Stomach (tissue), 4 donors: Measurements from ENCODE around the gene ARHGEF12.

Experiments
- POLR2A ChIP-seq, 4 donors: fragments of 450-650 bp; IDR thresholded peaks; one replicate each; pipeline ENCODE4 v1.6.1; 2016; ENCODE audit warnings: antibody characterized with exemption in 4 of 4, control low read depth in 2 of 4, mild to moderate bottlenecking in 1 of 4, moderate library complexity in 1 of 4
- TF ChIP-seq, protein P1 (sequence below), 7 experiments: fragments of 450-650 bp in 4 of 7; fragments of 200-600 bp in 3 of 7; sonication (generic) in 3 of 7; IDR thresholded peaks; one replicate each; pipeline ENCODE4 v1.5.1; 2016 to 2019; ENCODE audit warnings: antibody characterized with exemption in 7 of 7, control low read depth in 2 of 7, mild to moderate bottlenecking in 1 of 7

GRCh38 chr11:120517801-120518291 lies 181.6 kb downstream of the ARHGEF12 start:
- TF ChIP-seq, protein P1, sequence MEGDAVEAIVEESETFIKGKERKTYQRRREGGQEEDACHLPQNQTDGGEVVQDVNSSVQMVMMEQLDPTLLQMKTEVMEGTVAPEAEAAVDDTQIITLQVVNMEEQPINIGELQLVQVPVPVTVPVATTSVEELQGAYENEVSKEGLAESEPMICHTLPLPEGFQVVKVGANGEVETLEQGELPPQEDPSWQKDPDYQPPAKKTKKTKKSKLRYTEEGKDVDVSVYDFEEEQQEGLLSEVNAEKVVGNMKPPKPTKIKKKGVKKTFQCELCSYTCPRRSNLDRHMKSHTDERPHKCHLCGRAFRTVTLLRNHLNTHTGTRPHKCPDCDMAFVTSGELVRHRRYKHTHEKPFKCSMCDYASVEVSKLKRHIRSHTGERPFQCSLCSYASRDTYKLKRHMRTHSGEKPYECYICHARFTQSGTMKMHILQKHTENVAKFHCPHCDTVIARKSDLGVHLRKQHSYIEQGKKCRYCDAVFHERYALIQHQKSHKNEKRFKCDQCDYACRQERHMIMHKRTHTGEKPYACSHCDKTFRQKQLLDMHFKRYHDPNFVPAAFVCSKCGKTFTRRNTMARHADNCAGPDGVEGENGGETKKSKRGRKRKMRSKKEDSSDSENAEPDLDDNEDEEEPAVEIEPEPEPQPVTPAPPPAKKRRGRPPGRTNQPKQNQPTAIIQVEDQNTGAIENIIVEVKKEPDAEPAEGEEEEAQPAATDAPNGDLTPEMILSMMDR (IDR thresholded peaks at IDR 0.05) = no peak
- no peak for TF ChIP-seq POLR2A (IDR thresholded peaks at IDR 0.05)
